Smooth muscle cell (in vitro differentiated cells): ENCODE data around the gene MTHFD2L. TPM values are rescaled to one million over a fixed set of nuclear protein-coding genes. Genes with fewer than 3 reads are reported as not detected.
A peak's percentile ranks its signal among the peaks of the same experiment; 100 is the strongest.

Experiments used
- DNase-seq: peaks from one replicate; lab custom pipeline; 2025; ENCODE audit not compliant: unreplicated experiment; lab: John Stamatoyannopoulos, UW
- H2AFZ ChIP-seq: fragments of 200-600 bp; sonication (generic); 2 replicates; pipeline ENCODE4 v1.6.0; 2016; ENCODE audit warnings: antibody characterized with exemption, low read depth, mild to moderate bottlenecking
- H3F3A ChIP-seq: fragments of 200-600 bp; sonication (generic); 2 replicates; pipeline ENCODE4 v1.6.0; 2017; ENCODE audit warnings: antibody characterized with exemption, low read depth
- H3K27ac ChIP-seq: fragments of 200-600 bp; sonication (generic); 2 replicates; pipeline ENCODE4 v1.5.1; 2016; ENCODE audit warnings: low read depth, mild to moderate bottlenecking
- H3K27me3 ChIP-seq: fragments of 200-600 bp; sonication (generic); 2 replicates; pipeline ENCODE4 v1.6.1; 2016; ENCODE audit warnings: low read depth, mild to moderate bottlenecking
- H3K36me3 ChIP-seq: fragments of 200-600 bp; sonication (generic); 2 replicates; pipeline ENCODE4 v1.5.1; 2016; ENCODE audit warnings: low read depth
- H3K4me1 ChIP-seq: fragments of 200-600 bp; sonication (generic); 2 replicates; pipeline ENCODE4 v1.5.1; 2016; ENCODE audit warnings: low read depth
- H3K4me2 ChIP-seq: fragments of 200-600 bp; sonication (generic); 2 replicates; pipeline ENCODE4 v1.6.0; 2016; ENCODE audit warnings: mild to moderate bottlenecking
- H3K4me3 ChIP-seq: fragments of 200-600 bp; sonication (generic); 2 replicates; pipeline ENCODE4 v1.5.1; 2016; ENCODE audit warnings: mild to moderate bottlenecking
- H3K79me2 ChIP-seq: fragments of 200-600 bp; sonication (generic); 2 replicates; pipeline ENCODE4 v1.6.0; 2016; ENCODE audit warnings: low read depth, mild to moderate bottlenecking
- H3K9ac ChIP-seq: fragments of 200-600 bp; sonication (generic); 2 replicates; pipeline ENCODE4 v1.6.0; 2016; ENCODE audit warnings: low read depth
- H3K9me3 ChIP-seq: fragments of 200-600 bp; sonication (generic); replicated peaks from 2 replicates; pipeline ENCODE4 v1.5.1; 2016; ENCODE audit warnings: low read depth
- H4K20me1 ChIP-seq: fragments of 200-600 bp; sonication (generic); 2 replicates; pipeline ENCODE4 v1.6.0; 2016; ENCODE audit warnings: low read depth
- WGBS: methylation state at CpG from one replicate; pipeline ENCODE4 v1.1.7; 2016; ENCODE audit warnings: low lambda C conversion rate; 5-methylcytosine and 5-hydroxymethylcytosine counted together
- polyA plus RNA-seq: library from polyadenylated mRNA; unstranded; fragments of >200 nt; fragmentation: Nextera tagmentation; extraction: Ambion mirVana; gene quantifications from 2 replicates; pipeline ENCODE4 v1.2.1, GENCODE V29; 2016
- total RNA-seq: library from RNA; depleted of rRNA; stranded (reverse); fragments of >200 nt; gene quantifications from 2 replicates; pipeline ENCODE4 v1.2.3, GENCODE V29; 2014
- TF ChIP-seq, protein P1 (sequence below): fragments of 200-600 bp; sonication (generic); IDR thresholded peaks from 2 replicates; pipeline ENCODE4 v1.5.1; 2017; ENCODE audit warnings: borderline replicate concordance, mild to moderate bottlenecking, antibody characterized with exemption; ENCODE audit not compliant: insufficient read depth, poor library complexity, severe bottlenecking

MTHFD2L gene
- total and polyA plus RNA-seq, 2 experiments from 2014 or later, result 4.9 to 6.6 TPM

DNA sequence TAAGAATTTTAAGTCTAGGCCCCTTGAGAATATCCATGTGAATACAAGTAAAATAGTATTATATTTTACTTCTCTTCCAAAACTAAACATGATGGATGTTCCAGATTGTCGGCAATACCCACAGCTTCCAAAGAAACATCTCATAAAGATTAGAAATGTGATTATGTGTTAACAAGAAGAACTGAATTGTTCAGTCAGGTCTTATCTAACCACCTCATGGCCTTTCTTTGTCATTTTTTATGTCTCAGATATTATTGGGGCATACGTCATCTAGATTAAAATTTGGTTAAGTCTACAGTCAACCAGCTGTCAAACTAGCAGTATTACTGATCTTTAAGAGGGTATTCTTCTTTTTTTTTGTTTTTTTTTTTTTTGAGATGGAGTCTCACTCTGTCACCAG, 160.4 kb downstream of the MTHFD2L start:
- 70% methylated on average over 2 of the region's 2 CpGs for WGBS
- Histone ChIP-seq H3F3A (no peaks in the 10 kb centered on the region), H4K20me1 (no peaks in the 10 kb centered on the region), H3K27ac (peak overlapping the region; percentile 2), H3K9ac (no peak overlapping the region), H3K4me3 (no peak overlapping the region), H3K36me3 (no peaks in the 10 kb centered on the region), H3K4me2 (no peak overlapping the region), H3K4me1 (no peaks in the 10 kb centered on the region), H3K79me2 (no peaks in the 10 kb centered on the region), H2AFZ (no peak overlapping the region), H3K9me3 (no peaks in the 10 kb centered on the region), H3K27me3 (no peaks in the 10 kb centered on the region)
- DNase-seq, result no peak
- TF ChIP-seq, protein P1, sequence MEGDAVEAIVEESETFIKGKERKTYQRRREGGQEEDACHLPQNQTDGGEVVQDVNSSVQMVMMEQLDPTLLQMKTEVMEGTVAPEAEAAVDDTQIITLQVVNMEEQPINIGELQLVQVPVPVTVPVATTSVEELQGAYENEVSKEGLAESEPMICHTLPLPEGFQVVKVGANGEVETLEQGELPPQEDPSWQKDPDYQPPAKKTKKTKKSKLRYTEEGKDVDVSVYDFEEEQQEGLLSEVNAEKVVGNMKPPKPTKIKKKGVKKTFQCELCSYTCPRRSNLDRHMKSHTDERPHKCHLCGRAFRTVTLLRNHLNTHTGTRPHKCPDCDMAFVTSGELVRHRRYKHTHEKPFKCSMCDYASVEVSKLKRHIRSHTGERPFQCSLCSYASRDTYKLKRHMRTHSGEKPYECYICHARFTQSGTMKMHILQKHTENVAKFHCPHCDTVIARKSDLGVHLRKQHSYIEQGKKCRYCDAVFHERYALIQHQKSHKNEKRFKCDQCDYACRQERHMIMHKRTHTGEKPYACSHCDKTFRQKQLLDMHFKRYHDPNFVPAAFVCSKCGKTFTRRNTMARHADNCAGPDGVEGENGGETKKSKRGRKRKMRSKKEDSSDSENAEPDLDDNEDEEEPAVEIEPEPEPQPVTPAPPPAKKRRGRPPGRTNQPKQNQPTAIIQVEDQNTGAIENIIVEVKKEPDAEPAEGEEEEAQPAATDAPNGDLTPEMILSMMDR, result no peak

GRCh38 chr4:74319470-74319869, 161.6 kb downstream of the MTHFD2L start:
- no peak for DNase-seq
- H3K9me3 ChIP-seq, result no peaks in the 10 kb centered on the region
- TF ChIP-seq, protein P1, result no peak
- no peak overlapping the region for H3K9ac ChIP-seq
- no peaks in the 10 kb centered on the region for H3K79me2 ChIP-seq
- H3K4me1 ChIP-seq, result no peaks in the 10 kb centered on the region
- H2AFZ ChIP-seq, result no peak overlapping the region
- H3K4me2 ChIP-seq, result no peak overlapping the region
- H3K27me3 ChIP-seq, result no peaks in the 10 kb centered on the region
- peak overlapping the region; percentile 35 for H3K27ac ChIP-seq
- H4K20me1 ChIP-seq, result no peaks in the 10 kb centered on the region
- no peaks in the 10 kb centered on the region for H3K36me3 ChIP-seq
- 64% methylated on average over 6 of the region's 6 CpGs for WGBS
- no peak overlapping the region for H3K4me3 ChIP-seq
- no peaks in the 10 kb centered on the region for H3F3A ChIP-seq

GRCh38 chr4:74320559-74321118, 162.7 kb downstream of the MTHFD2L start:
- peak overlapping the region; percentile 66 for H2AFZ ChIP-seq
- no peaks in the 10 kb centered on the region for H3K36me3 ChIP-seq
- no peaks in the 10 kb centered on the region for H3K27me3 ChIP-seq
- H4K20me1 ChIP-seq, result no peaks in the 10 kb centered on the region
- no peaks in the 10 kb centered on the region for H3K79me2 ChIP-seq
- no peak for DNase-seq
- peak overlapping the region; percentile 37 for H3K4me2 ChIP-seq
- TF ChIP-seq, protein P1, result peak; percentile 59
- H3K4me1 ChIP-seq, result no peaks in the 10 kb centered on the region
- H3K4me3 ChIP-seq, result no peak overlapping the region
- H3K9ac ChIP-seq, result no peak overlapping the region
- H3F3A ChIP-seq, result no peaks in the 10 kb centered on the region
- peak overlapping the region; percentile 35 for H3K27ac ChIP-seq
- 35% methylated on average over 4 of the region's 4 CpGs for WGBS
- no peaks in the 10 kb centered on the region for H3K9me3 ChIP-seq

GRCh38 chr4:74322301-74322700, 164.4 kb downstream of the MTHFD2L start:
- H3K9ac ChIP-seq, result no peak overlapping the region
- H3K27ac ChIP-seq, result no peak overlapping the region
- 86% methylated on average over 3 of the region's 3 CpGs for WGBS
- no peaks in the 10 kb centered on the region for H3K36me3 ChIP-seq
- no peaks in the 10 kb centered on the region for H4K20me1 ChIP-seq
- H3K9me3 ChIP-seq, result no peaks in the 10 kb centered on the region
- no peaks in the 10 kb centered on the region for H3K27me3 ChIP-seq
- no peak overlapping the region for H2AFZ ChIP-seq
- no peak overlapping the region for H3K4me2 ChIP-seq
- DNase-seq, result no peak
- H3K79me2 ChIP-seq, result no peaks in the 10 kb centered on the region
- no peaks in the 10 kb centered on the region for H3K4me1 ChIP-seq
- no peaks in the 10 kb centered on the region for H3F3A ChIP-seq
- TF ChIP-seq, protein P1, result no peak
- H3K4me3 ChIP-seq, result no peak overlapping the region
